PC-9 (cell line): ENCODE results near the gene TMUB1. TPM values are rescaled to one million over a fixed set of nuclear protein-coding genes. Genes with fewer than 3 reads are reported as not detected.

Experiments used
- BruUV-seq: library from RNA; stranded (reverse); fragments of 400-500 nt; replicated peaks from 2 replicates; lab custom pipeline; 2021; lab: Mats Ljungman, UMichigan
- CTCF ChIA-PET: fragments of 300-600 bp; sonication (Branson Sonifier 250); formaldehyde crosslinking; loops from one replicate; lab custom pipeline; 2022; ENCODE audit warnings: antibody characterized with exemption; lab: Charles Lee
- POLR2A ChIA-PET: fragments of 300-600 bp; sonication (Branson Sonifier 250); formaldehyde crosslinking; loops from one replicate; lab custom pipeline; 2022; ENCODE audit warnings: antibody characterized with exemption; ENCODE audit not compliant: unreplicated experiment; lab: Charles Lee
- DNase-seq, 2 experiments: peaks; one replicate each; pipeline versions ENCODE4 v3.0.0 to v3.0.0-alpha.2; 2015 to 2022; ENCODE audit warnings: mixed read lengths in 1 of 2
- H2AFZ ChIP-seq: fragments of 200-600 bp; sonication (generic); 2 replicates; pipeline ENCODE4 v1.8.1; 2017; ENCODE audit warnings: antibody characterized with exemption
- H3F3A ChIP-seq: fragments of 200-600 bp; sonication (generic); 2 replicates; pipeline ENCODE4 v1.8.1; 2017; ENCODE audit warnings: antibody characterized with exemption, mild to moderate bottlenecking, low read depth; ENCODE audit not compliant: insufficient read depth
- H3K27ac ChIP-seq: fragments of 200-600 bp; sonication (generic); 2 replicates; pipeline ENCODE4 v1.6.1; 2016; ENCODE audit warnings: mixed run types
- H3K27me3 ChIP-seq: fragments of 200-600 bp; sonication (generic); 2 replicates; pipeline ENCODE4 v1.6.1; 2016; ENCODE audit warnings: low read depth, mixed run types; ENCODE audit not compliant: insufficient read depth
- H3K36me3 ChIP-seq: fragments of 200-600 bp; sonication (generic); 2 replicates; pipeline ENCODE4 v1.6.1; 2016; ENCODE audit warnings: low read depth, mixed run types
- H3K4me1 ChIP-seq: fragments of 200-600 bp; sonication (generic); replicated peaks from 2 replicates; pipeline ENCODE4 v1.6.1; 2016; ENCODE audit warnings: mixed run types; ENCODE audit not compliant: insufficient read depth
- H3K4me2 ChIP-seq: fragments of 200-600 bp; sonication (generic); 2 replicates; pipeline ENCODE4 v1.6.1; 2017; ENCODE audit warnings: mixed run types
- H3K4me3 ChIP-seq: fragments of 200-600 bp; sonication (generic); 2 replicates; pipeline ENCODE4 v1.6.1; 2016; ENCODE audit warnings: mixed run types
- H3K79me2 ChIP-seq: fragments of 200-600 bp; sonication (generic); 2 replicates; pipeline ENCODE4 v1.6.1; 2017; ENCODE audit warnings: low read depth, mixed run types
- H3K9me2 ChIP-seq: fragments of 200-600 bp; sonication (generic); 2 replicates; pipeline ENCODE4 v1.8.1; 2017; ENCODE audit warnings: mild to moderate bottlenecking; ENCODE audit not compliant: insufficient read depth
- H3K9me3 ChIP-seq: fragments of 200-600 bp; sonication (generic); 2 replicates; pipeline ENCODE4 v1.8.1; 2016; ENCODE audit warnings: low read depth; ENCODE audit not compliant: insufficient read depth
- H4K20me1 ChIP-seq: fragments of 200-600 bp; sonication (generic); 2 replicates; pipeline ENCODE4 v1.8.1; 2017; ENCODE audit not compliant: insufficient read depth
- CTCF ChIP-seq: fragments of 200-600 bp; sonication (generic); conservative IDR thresholded peaks from 2 replicates; pipeline ENCODE4 v1.6.1; 2017; ENCODE audit warnings: mixed run types, antibody characterized with exemption, mild to moderate bottlenecking, moderate library complexity
- EZH2 ChIP-seq: fragments of 200-600 bp; sonication (generic); IDR thresholded peaks from 2 replicates; pipeline ENCODE4 v1.8.0; 2017; ENCODE audit warnings: antibody characterized with exemption, low read depth
- intact Hi-C: fragments of 100-400 bp; cut with micrococcal nuclease; formaldehyde crosslinking; loops from one replicate; pipeline ENCODE4 v1.10.0; 2022; ENCODE audit not compliant: unreplicated experiment
- total RNA-seq: library from RNA; stranded (reverse); gene quantifications from 2 replicates; pipeline ENCODE4 v1.2.3, GENCODE V29; 2021

Gene TMUB1
- total RNA-seq, 1 experiment from 2014 or later = 87.8 TPM

DNA sequence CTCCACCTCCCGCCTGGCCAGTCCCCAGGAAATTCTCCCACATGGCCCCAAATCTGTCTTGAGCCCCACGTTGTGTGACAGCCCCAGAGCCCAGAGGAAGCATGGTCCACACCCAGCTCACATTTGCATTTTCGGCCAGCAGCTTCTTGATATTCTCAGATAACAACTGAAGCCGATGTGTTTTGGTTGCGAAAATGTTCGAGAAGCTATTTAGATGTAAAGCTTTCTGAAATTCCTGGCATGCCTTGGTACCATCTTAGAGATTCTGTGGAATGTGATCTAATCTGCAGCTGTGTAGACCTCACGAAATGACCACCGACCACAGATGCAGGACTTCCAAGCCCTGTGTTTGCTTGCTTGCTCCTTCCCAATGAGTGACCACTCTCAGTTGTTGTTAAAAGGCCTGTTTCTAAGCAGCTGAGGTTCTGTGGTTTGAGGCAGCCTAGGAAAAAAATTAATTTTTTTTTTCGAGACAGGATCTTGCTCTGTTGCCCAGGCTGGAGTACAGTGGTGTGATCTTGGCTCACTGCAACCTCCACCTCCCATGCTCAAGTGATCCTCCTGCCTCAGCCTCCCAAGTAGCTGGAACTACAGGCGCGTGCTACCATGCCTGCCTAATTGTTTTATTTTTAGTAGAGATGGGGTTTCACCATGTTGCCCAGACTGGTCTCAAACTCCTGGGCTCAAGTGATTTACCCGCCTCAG is 15.1 kb downstream of the TMUB1 start:
- Histone ChIP-seq H3K9me3 (no peaks in the 10 kb centered on the region), H4K20me1 (peaks cover 23% of the 10 kb centered on the region), H3K9me2 (no peaks in the 10 kb centered on the region), H3F3A (peaks cover 8% of the 10 kb centered on the region; the same call in 1 of the 2 replicates), H3K4me1 (peaks cover 7% of the 10 kb centered on the region), H3K27me3 (no peaks in the 10 kb centered on the region), H3K27ac (no peak overlapping the region), H3K4me2 (no peak overlapping the region), H2AFZ (no peak overlapping the region), H3K79me2 (peaks cover 15% of the 10 kb centered on the region), H3K36me3 (peaks cover 24% of the 10 kb centered on the region), H3K4me3 (no peak overlapping the region)
- no peak for TF ChIP-seq EZH2
- no peak for DNase-seq
- POLR2A ChIA-PET = no interaction called here
- no TSS peak for BruUV-seq
- CTCF ChIA-PET = interaction anchor here (0.7 kb wide), 1 partner anchor 18 kb away, joined by 3 read pairs; the partner anchor contains the start of gene AGAP3
- intact Hi-C loops = no loop called here

DNA sequence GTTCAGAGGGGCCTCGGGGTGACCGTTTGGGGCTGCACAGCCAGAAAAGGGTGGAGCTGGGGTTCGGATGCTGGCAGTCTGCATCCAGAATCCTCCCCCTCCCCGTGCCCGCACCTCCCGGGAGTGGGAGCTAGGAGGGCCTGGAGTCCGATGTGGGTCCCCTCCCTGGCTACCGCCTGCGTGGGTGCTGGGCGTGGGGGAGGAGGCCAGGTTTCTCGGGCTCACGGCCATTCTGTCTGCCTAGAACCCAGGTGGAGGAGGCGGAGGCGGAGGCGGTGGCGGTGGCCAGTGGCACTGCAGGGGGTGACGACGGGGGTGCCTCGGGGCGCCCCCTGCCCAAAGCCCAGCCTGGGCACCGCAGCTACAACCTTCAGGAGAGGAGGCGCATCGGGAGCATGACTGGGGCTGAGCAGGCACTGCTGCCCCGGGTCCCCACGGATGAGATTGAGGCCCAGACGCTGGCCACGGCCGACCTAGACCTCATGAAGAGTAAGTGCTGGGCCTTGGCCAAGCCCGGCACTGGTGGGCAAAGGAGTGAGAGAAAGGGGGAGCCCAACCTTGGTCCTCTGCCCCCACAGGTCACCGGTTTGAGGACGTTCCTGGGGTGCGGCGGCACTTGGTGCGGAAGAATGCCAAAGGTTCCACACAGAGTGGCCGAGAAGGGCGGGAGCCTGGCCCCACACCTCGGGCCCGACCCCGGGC is 16.9 kb downstream of the TMUB1 start:
- no TSS peak for BruUV-seq
- POLR2A ChIA-PET = interaction anchor here (0.6 kb wide), 1 partner anchor 12 kb away, joined by 3 read pairs; no protein-coding TSS in a partner anchor
- Histone ChIP-seq H2AFZ (no peak overlapping the region), H3K9me2 (no peaks in the 10 kb centered on the region), H3K79me2 (peaks cover 23% of the 10 kb centered on the region), H3K27me3 (no peaks in the 10 kb centered on the region), H4K20me1 (peaks cover 23% of the 10 kb centered on the region), H3K4me1 (peaks cover 24% of the 10 kb centered on the region), H3K4me2 (no peak overlapping the region), H3K9me3 (no peaks in the 10 kb centered on the region), H3K4me3 (no peak overlapping the region), H3K36me3 (peaks cover 21% of the 10 kb centered on the region), H3K27ac (no peak overlapping the region), H3F3A (peaks cover 23% of the 10 kb centered on the region; the same call in 1 of the 2 replicates)
- DNase-seq = no peak
- intact Hi-C loops = no loop called here
- no peak for TF ChIP-seq CTCF
- TF ChIP-seq EZH2 = no peak
- CTCF ChIA-PET = no interaction called here

DNA sequence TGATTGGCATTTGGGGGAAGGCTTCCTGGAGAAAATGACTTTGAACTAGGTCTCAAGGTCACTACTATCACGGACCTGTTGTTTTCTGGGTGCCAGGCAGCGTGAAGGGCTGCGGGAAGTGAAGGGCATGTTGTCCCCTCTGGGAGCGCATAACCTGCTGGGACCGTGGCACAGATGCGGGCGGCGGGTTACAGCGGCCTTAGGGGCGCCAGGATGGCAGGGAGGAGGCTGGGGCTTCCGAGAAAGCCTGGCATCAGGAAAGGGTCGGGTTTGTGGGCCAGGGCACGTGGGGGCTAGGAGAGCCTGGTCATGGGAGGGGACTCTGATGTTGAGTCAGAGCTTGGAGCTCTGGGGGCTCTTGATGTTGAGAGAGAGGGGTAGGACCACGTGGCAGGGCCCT is 17.8 kb downstream of the TMUB1 start:
- TF ChIP-seq EZH2 (no peak), CTCF (no peak)
- ChIA-PET CTCF (no interaction called here), POLR2A (no interaction called here)
- no peak overlapping the region for H3K4me2 ChIP-seq
- H3K4me1 ChIP-seq = peaks cover 33% of the 10 kb centered on the region
- intact Hi-C loops = no loop called here
- H3K79me2 ChIP-seq = peaks cover 32% of the 10 kb centered on the region
- DNase-seq = no peak
- H4K20me1 ChIP-seq = peaks cover 23% of the 10 kb centered on the region
- H3K9me3 ChIP-seq = no peaks in the 10 kb centered on the region
- no peak overlapping the region for H2AFZ ChIP-seq
- BruUV-seq = no TSS peak
- H3F3A ChIP-seq = peaks cover 28% of the 10 kb centered on the region; the same call in 1 of the 2 replicates
- no peak overlapping the region for H3K4me3 ChIP-seq
- H3K36me3 ChIP-seq = peaks cover 21% of the 10 kb centered on the region
- no peaks in the 10 kb centered on the region for H3K27me3 ChIP-seq
- H3K9me2 ChIP-seq = no peaks in the 10 kb centered on the region
- no peak overlapping the region for H3K27ac ChIP-seq
